ENCODE measurements around the gene PIP5K1B.

The PIP5K1B gene

GRCh38 chr9:68777070-68777763 is 72.2 kb downstream of the PIP5K1B start:
- no peak for DNase-seq

GRCh38 chr9:68778635-68779034 is 73.6 kb downstream of the PIP5K1B start:
- DNase-seq = no peak

GRCh38 chr9:68779558-68780379 is 74.7 kb downstream of the PIP5K1B start:
- peak; percentile 82 for DNase-seq

GRCh38 chr9:68780380-68780712 is 75.3 kb downstream of the PIP5K1B start:
- peak; percentile 66 for DNase-seq

GRCh38 chr9:68780720-68781119 is 75.7 kb downstream of the PIP5K1B start:
- no peak for DNase-seq

GRCh38 chr9:68781928-68782327 is 76.9 kb downstream of the PIP5K1B start:
- DNase-seq = no peak

- no peak for DNase-seq
Measured at GRCh38 chr9:68782546-68782945, 77.5 kb downstream of the PIP5K1B start.

GRCh38 chr9:68785965-68786364 is 80.9 kb downstream of the PIP5K1B start:
- no peak for DNase-seq

- DNase-seq = no peak
Measured at GRCh38 chr9:68791169-68791568, 86.1 kb downstream of the PIP5K1B start.

- no peak for DNase-seq
Measured at GRCh38 chr9:68793605-68794343, 88.7 kb downstream of the PIP5K1B start.

GRCh38 chr9:68794898-68795297 is 89.9 kb downstream of the PIP5K1B start:
- no peak for DNase-seq

GRCh38 chr9:68795411-68795810 is 90.4 kb downstream of the PIP5K1B start:
- no peak for DNase-seq

GRCh38 chr9:68797116-68797515 is 92.1 kb downstream of the PIP5K1B start:
- DNase-seq = no peak

- no peak for DNase-seq
Measured at GRCh38 chr9:68798423-68798822, 93.4 kb downstream of the PIP5K1B start.

- DNase-seq = no peak
Measured at GRCh38 chr9:68800836-68801235, 95.8 kb downstream of the PIP5K1B start.

GRCh38 chr9:68802525-68803015 is 97.5 kb downstream of the PIP5K1B start:
- DNase-seq = no peak

- no peak for DNase-seq
Measured at GRCh38 chr9:68804911-68805889, 100.2 kb downstream of the PIP5K1B start.

- DNase-seq = no peak
Measured at GRCh38 chr9:68805890-68806517, 101.0 kb downstream of the PIP5K1B start.

- DNase-seq = no peak
Measured at GRCh38 chr9:68808338-68808890, 103.4 kb downstream of the PIP5K1B start.

- DNase-seq = no peak
Measured at GRCh38 chr9:68817079-68817875, 112.2 kb downstream of the PIP5K1B start.

GRCh38 chr9:68819065-68819464 is 114.0 kb downstream of the PIP5K1B start:
- DNase-seq = no peak

All from KG1 (cell line).